TTC549 (cell line): ENCODE data around the gene ADAD2.

ENCODE experiments used
- FAIRE-seq: peaks from 2 replicates; lab custom pipeline; 2012; peaks lifted over from hg19 to GRCh38; lab: Jason Lieb, UNC

The ADAD2 gene

GRCh38 chr16:84190731-84191388 lies at the start of gene ADAD2:
ADAD2 (plus strand) TSS chr16:84191157; CDS start chr16:84191231, 74 bp downstream.
- no peak for FAIRE-seq

GRCh38 chr16:84143081-84143480 lies 47.9 kb upstream of the ADAD2 start:
- FAIRE-seq: no peak

GRCh38 chr16:84143784-84144199 lies 47.2 kb upstream of the ADAD2 start:
- FAIRE-seq: no peak

- FAIRE-seq: no peak
Observed at GRCh38 chr16:84144209-84144858, 46.6 kb upstream of the ADAD2 start.

DNA sequence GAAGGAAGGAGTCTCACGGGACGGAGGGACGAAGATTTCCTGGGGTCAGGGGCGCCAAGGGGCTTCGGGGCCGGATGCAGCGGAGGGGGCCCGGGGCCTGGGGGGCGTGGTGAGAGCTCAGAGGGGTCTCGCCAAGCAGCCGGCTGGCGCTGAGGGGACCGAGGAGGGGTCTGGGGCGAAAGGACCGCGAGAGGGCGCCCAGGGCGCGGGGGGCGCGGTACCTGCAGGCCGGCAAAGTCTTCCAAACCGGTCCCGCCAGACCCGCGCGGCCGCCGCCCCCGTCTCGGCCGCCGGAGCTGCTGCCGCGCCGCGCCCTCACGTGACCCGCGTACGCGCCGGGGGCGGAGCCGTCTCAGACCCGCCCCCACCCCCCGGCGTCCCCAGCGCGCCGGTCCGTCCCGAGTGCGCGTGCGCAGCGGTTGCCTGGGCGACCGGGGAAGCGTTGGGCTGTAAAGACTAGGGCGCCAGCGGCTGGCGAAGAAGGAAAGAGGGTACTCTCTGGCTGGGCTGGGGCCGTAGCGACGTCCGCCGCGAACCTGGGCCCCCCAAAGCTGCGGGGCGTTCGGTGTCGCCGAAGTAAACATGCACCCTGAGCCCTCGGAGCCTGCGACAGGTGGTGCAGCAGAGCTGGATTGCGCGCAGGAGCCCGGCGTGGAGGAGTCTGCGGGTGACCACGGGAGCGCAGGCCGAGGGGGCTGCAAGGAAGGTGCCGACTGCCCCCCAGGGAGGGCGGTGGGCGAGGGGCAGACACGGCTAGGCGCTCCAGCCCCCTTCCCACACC lies 45.9 kb upstream of the ADAD2 start, which contains the start of the genes DNAAF1 and HSDL1:
TSS of gene DNAAF1 (plus strand) at position 450 of the 781 bp plus-strand sequence. CDS start at position 583, 133 bp downstream.
TSS of gene HSDL1 (minus strand) at position 319 of the 781 bp plus-strand sequence. CDS start 13,856 bp downstream, outside the sequence.
- no peak for FAIRE-seq

DNA sequence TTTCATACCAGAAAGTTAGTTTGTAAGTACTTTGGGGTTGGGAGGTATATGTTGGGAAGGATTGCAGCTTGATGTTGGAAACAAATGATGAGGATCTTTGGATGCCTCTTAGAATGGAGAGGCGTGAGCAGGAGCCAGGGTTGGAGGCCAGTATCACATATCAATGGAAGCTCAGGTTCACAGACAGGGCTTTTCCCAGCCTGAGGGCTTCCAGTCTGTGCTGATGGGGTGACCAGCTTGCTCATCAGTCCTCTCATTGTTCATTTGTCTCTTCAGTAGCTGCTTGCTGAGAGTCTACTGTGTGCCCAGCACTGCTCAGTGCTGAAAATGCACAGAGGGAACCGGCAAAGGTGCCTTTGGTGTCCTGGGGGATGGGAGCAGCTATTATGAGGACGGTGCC lies 40.0 kb upstream of the ADAD2 start:
- no peak for FAIRE-seq

- no peak for FAIRE-seq
Observed at GRCh38 chr16:84153660-84154214, 37.2 kb upstream of the ADAD2 start.

GRCh38 chr16:84155226-84155625 lies 35.7 kb upstream of the ADAD2 start:
- no peak for FAIRE-seq

- FAIRE-seq: no peak
Observed at GRCh38 chr16:84155771-84156170, 35.2 kb upstream of the ADAD2 start.

- no peak for FAIRE-seq
Observed at GRCh38 chr16:84156342-84156784, 34.6 kb upstream of the ADAD2 start.

GRCh38 chr16:84159007-84159406 lies 31.9 kb upstream of the ADAD2 start:
- FAIRE-seq: no peak

DNA sequence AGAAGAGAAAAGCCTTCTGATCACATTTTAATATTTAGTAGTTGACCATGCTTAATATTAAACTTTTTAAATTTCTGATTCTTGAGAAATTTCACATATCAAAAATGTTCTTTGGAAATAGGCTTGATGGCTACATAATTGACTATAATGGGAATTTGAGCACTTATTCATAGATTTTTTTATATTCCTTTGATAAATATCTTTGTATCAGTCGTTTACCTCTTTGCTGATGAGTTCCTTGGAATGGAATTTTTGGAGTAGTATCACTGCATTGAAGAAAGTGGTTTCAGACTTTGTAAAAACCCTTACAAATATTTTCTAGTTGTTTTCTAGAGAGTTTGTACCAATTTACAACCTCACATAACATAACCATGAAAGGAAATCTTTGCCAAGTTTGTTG lies 31.2 kb upstream of the ADAD2 start:
- no peak for FAIRE-seq

GRCh38 chr16:84161037-84161436 lies 29.9 kb upstream of the ADAD2 start:
- FAIRE-seq: no peak

- no peak for FAIRE-seq
Observed at GRCh38 chr16:84161801-84162200, 29.2 kb upstream of the ADAD2 start.

DNA sequence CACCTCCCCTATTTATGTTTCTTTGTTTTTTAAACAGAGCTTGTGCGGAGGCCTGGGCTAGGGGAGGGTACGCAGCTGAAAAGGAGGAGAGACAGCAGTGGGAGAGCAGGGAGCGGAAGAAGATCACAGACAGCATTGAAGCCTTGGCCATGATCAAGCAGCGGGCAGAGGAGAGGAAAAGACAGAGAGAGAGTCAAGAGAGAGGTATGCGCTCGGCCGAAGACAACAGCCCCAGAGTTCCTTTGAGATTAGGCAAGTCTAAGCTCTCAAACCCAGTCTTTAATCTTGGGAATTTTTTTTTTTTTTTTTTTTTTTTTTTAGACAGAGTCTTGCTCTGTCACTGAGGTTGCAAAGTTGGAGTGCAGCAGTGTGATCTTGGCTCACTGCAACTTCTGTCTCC lies 25.2 kb upstream of the ADAD2 start:
- FAIRE-seq: no peak

DNA sequence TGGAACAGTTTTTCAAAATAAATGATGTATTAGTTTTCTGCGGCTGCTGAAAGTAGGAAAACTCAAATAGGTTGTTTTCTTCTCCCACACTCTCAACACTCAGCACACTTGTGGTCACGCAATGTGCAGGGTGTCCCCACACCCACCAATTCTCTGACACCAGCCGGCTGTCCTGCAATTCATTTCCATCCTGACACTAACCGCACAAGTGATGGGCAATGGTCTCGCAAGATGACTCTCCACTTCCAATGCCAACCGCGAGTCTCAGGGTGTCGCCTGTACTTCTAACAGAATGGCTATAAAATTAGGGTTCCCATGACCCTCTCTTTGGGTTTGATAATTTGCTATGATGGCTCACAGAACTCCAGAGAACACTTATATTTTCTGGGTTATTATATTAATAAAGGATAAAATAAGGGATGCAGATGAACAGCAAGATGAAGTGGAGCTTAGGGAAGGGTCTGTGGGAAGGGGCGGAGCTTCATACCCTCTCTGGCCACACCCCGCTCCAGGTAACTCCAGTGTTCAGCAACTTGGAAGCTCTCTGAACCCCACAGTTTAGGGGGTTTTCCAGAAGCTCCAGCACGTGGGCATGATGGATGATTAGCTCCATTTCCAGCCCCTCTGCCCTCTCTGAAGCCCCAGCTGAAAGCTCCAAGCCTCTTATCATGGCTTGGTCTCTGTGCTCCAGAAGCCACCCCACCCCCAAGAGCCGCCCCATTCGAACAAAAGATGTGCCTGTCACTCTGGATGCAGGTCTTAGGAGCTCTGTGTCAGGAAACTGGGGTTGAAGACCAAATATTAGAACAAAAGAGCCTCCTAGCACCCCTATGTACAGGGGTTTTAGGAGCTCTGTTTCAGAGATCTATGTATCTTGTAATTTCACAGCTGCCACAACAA lies 23.9 kb upstream of the ADAD2 start:
- no peak for FAIRE-seq

- no peak for FAIRE-seq
Observed at GRCh38 chr16:84169765-84170310, 21.1 kb upstream of the ADAD2 start.

DNA sequence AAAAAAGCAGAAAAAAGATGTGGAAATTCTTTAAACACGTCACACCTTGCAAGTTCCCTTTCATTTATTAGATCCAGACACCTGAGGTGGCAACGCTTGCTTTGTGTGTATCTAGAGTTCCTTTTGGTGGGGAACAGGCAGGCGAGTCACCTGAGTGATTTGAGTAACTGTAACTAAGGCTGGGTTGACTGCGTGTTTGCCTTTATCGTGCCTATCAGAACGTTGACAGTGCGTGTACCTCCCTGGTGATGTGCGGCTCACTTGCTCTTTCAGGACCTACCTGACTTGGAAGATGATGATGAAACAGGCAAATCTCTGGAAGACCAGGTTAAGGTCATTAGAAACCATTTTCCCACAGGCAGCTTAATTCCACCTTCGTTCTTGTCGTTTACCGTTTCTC lies 16.6 kb upstream of the ADAD2 start:
- no peak for FAIRE-seq

DNA sequence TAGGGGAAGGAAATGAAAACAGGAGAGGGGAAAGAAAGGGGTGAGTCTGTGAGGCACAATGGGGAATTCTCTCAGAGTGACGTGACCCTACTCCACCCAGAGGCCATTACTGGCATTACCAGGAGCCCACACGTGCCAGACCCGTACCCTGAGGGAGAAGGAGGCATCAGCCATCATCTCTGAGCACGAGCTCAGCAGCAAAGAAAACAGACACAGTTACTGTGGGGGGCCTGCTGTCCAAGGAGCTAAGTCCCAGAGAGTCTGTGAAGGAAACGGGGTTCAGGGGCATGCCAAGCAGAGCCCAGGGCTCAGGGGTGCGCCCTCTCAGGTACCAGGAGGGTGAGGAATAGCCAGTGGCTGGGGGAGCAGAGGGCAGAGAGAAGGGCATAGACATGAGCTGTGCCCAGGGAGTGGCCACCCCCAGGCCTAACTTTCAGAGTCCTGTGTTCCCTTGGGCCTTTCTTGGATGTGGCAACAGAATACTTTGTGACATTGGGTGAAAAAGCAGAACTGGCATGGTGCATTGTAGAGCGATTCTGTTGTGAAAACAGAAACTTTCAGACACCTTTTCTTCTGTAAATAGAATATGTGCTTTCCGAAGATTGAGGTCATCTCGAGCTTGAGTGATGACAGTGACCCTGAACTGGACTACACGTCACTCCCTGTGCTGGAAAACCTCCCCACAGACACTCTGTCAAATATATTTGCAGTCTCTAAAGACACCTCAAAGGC lies 15.4 kb upstream of the ADAD2 start:
- FAIRE-seq: no peak

GRCh38 chr16:84176192-84177053 lies 14.5 kb upstream of the ADAD2 start:
- FAIRE-seq: no peak
